ENCODE data around the gene PHLDB2. TPM values are rescaled to one million over a fixed set of nuclear protein-coding genes. Genes with fewer than 3 reads are reported as not detected.

PHLDB2 gene
- polyA plus RNA-seq, 2 of the 4 experiments (the other 2 are of a cell fraction), result 39.5 to 50.6 TPM

DNA sequence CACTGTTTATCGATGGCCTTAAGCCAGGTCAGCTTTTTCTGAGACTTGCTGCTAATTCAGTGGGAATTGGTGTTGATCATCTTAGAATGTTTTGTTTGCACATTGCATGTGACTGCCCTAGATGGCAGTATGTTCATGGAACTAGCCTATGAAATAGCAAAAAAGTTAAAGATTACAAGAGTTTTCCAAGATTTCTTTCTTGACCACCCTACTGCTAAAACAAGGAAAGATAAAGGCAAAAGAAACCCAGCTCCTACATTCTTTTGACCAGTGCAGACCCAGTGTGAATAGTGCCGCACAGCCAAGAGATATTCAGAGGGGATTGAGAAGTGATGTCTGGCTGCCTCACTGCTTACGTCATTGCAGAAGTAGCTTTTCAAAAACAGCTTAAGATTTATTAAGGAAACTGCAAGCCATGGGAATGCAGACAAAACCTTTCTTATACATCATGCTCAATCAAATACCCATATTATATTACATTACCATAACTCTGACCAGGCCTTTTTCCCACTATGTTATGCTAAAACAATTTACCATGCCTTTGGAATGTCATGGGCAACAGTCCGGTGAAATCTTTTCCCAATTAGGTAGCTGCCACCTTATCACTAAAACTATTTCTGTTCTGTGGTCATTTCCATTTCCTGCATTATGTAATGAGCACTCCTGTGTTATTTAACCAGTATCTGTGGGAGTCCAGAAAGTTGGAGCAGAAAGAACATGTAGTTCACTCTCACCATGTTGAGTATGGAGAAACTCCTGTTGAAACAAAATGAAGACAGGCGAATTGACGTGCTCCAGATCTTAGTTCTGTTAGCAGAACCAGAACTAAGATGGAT lies 6.0 kb downstream of the PHLDB2 start:
- peak in 1 of 2 experiments; percentile 6; a peak in 2 of 6 replicates for ATAC-seq
- Histone ChIP-seq H3K9me3 (no peaks in the 10 kb centered on the region), H3K4me1 (peaks cover 89% of the 10 kb centered on the region), H3K4me2 (peak overlapping the region; percentile 76), H3K27ac (peak overlapping the region; percentile 31 to 50; a peak in 5 of 6 replicates), H3K4me3 (no peak overlapping the region)
- peak in 1 of 2 experiments; percentile 26 for DNase-seq (ENCODE audit: low read depth in 1 of 2, low spot score in 1 of 2)
- 66% methylated on average over 6 of the region's 6 CpGs for WGBS (ENCODE audit: missing lambda C conversion rate)
- CTCF ChIA-PET, result interaction anchor here (0.6 to 12.6 kb wide), 33 partner anchors 8 to 281 kb away, joined by 3 to 289 read pairs (median 4); no protein-coding TSS in a partner anchor
- TF ChIP-seq PHF8 (IDR thresholded peaks at IDR 0.05; ENCODE audit: borderline replicate concordance, low read depth) (no peak), EP300 (IDR thresholded peaks at IDR 0.05) (no peak), HEYL (CRISPR knock-in tag; IDR thresholded peaks at IDR 0.05) (no peak), FOSB (CRISPR knock-in tag; IDR thresholded peaks at IDR 0.05) (no peak), RCOR1 (IDR thresholded peaks at IDR 0.05; ENCODE audit: low read depth, low read length) (no peak), CEBPB (IDR thresholded peaks at IDR 0.05) (no peak), MAFK (IDR thresholded peaks at IDR 0.05; ENCODE audit: partially characterized antibody) (peak; percentile 42), RAD21 (conservative IDR thresholded peaks at IDR 0.05 in 1 of 2, IDR thresholded peaks at IDR 0.05 in 1 of 2) (peak; percentile 60 to 62), JUNB (IDR thresholded peaks at IDR 0.05) (no peak), BHLHE40 (IDR thresholded peaks at IDR 0.05; ENCODE audit: low read depth, low read length) (no peak), EHF (CRISPR knock-in tag; IDR thresholded peaks at IDR 0.05) (no peak), ESRRA (IDR thresholded peaks at IDR 0.05; ENCODE audit: borderline replicate concordance, low read length) (no peak), KDM5A (IDR thresholded peaks at IDR 0.05) (no peak), PBX3 (IDR thresholded peaks at IDR 0.05) (no peak), HOXB5 (CRISPR knock-in tag; IDR thresholded peaks at IDR 0.05) (no peak), REST (IDR thresholded peaks at IDR 0.05) (no peak), SMC3 (IDR thresholded peaks at IDR 0.05) (peak; percentile 37; the same call in 2 of the 3 replicates), CHD4 (IDR thresholded peaks at IDR 0.05; ENCODE audit: borderline replicate concordance) (no peak), NPAS2 (CRISPR knock-in tag; IDR thresholded peaks at IDR 0.05; ENCODE audit: borderline replicate concordance) (no peak), POLR2A (IDR thresholded peaks at IDR 0.05; ENCODE audit: low read length) (no peak), EHMT2 (IDR thresholded peaks at IDR 0.05; ENCODE audit: low read depth) (no peak), ATOH8 (CRISPR knock-in tag; IDR thresholded peaks at IDR 0.05; ENCODE audit: low read depth) (no peak), ZNF302 (CRISPR knock-in tag; IDR thresholded peaks at IDR 0.05) (no peak)
- TF ChIP-seq, protein P1, sequence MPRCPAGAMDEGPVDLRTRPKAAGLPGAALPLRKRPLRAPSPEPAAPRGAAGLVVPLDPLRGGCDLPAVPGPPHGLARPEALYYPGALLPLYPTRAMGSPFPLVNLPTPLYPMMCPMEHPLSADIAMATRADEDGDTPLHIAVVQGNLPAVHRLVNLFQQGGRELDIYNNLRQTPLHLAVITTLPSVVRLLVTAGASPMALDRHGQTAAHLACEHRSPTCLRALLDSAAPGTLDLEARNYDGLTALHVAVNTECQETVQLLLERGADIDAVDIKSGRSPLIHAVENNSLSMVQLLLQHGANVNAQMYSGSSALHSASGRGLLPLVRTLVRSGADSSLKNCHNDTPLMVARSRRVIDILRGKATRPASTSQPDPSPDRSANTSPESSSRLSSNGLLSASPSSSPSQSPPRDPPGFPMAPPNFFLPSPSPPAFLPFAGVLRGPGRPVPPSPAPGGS (IDR thresholded peaks at IDR 0.05), result no peak
- TF ChIP-seq, protein P2, sequence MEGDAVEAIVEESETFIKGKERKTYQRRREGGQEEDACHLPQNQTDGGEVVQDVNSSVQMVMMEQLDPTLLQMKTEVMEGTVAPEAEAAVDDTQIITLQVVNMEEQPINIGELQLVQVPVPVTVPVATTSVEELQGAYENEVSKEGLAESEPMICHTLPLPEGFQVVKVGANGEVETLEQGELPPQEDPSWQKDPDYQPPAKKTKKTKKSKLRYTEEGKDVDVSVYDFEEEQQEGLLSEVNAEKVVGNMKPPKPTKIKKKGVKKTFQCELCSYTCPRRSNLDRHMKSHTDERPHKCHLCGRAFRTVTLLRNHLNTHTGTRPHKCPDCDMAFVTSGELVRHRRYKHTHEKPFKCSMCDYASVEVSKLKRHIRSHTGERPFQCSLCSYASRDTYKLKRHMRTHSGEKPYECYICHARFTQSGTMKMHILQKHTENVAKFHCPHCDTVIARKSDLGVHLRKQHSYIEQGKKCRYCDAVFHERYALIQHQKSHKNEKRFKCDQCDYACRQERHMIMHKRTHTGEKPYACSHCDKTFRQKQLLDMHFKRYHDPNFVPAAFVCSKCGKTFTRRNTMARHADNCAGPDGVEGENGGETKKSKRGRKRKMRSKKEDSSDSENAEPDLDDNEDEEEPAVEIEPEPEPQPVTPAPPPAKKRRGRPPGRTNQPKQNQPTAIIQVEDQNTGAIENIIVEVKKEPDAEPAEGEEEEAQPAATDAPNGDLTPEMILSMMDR (IDR thresholded peaks at IDR 0.05), result peak; percentile 58
- POLR2A ChIA-PET, result interaction anchor here (0.5 to 1.1 kb wide), 3 partner anchors 130 to 148 kb away, joined by 3 read pairs; no protein-coding TSS in a partner anchor
- no peak for FAIRE-seq
